Measurements from ENCODE around the gene CRISPLD2.

- TF ChIP-seq NFRKB (IDR thresholded peaks at IDR 0.05) (no peak), TARDBP (IDR thresholded peaks at IDR 0.05) (no peak), ELF4 (IDR thresholded peaks at IDR 0.05) (no peak), FOXM1 (IDR thresholded peaks at IDR 0.05; ENCODE audit: borderline replicate concordance) (no peak)
Measured at GRCh38 chr16:84931506-84931905, 111.7 kb downstream of the CRISPLD2 start.
